ENCODE results near the gene MYF5.

MYF5 gene

DNA sequence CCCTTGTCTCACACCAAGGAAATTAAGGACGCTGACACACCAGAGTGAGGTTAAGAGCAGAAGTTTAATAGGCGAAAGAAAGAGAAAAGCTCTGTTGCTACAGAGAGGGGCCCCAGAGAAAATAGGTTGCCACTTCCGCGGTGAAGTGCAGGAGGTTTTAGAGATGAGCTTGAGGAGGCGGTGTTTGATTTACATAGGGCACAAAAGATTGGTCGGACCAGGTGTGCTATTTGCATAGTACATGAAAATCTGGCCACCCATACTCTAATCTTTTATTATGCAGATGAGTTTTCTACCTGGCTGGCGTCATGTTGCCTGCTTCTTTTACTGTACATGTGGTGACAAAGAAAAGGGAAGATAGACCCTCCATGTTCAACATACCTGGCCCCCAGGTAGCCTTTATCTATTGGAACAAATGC is 32.6 kb upstream of the MYF5 start:
- POLR2A ChIA-PET: no interaction called here
- TF ChIP-seq ZNF239 (tag by site-specific recombination; IDR thresholded peaks at IDR 0.05): no peak
- TF ChIP-seq, protein P1, sequence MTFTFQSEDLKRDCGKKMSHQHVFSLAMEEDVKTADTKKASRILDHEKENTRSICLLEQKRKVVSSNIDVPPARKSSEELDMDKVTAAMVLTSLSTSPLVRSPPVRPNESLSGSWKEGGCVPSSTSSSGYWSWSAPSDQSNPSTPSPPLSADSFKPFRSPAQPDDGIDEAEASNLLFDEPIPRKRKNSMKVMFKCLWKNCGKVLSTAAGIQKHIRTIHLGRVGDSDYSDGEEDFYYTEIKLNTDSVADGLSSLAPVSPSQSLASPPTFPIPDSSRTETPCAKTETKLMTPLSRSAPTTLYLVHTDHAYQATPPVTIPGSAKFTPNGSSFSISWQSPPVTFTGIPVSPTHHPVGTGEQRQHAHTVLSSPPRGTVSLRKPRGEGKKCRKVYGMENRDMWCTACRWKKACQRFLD (tag by site-specific recombination; IDR thresholded peaks at IDR 0.05): no peak
- H3K4me1 ChIP-seq (ENCODE audit: control insufficient read depth, insufficient read depth, low read length): no peaks in the 10 kb centered on the region
- H3K27ac ChIP-seq (ENCODE audit: extremely low read depth, low read depth, low read length): no peak overlapping the region
- no peaks in the 10 kb centered on the region for H3K36me3 ChIP-seq (ENCODE audit: control insufficient read depth in 2 of 2, insufficient read depth in 1 of 2, low read length in 2 of 2)
- H3K4me3 ChIP-seq (ENCODE audit: low read depth, low read length): no peak overlapping the region
- CTCF ChIA-PET: interaction anchor here (0.6 kb wide), 1 partner anchor 304 kb away, joined by 3 read pairs; no protein-coding TSS in a partner anchor
- H3K9me3 ChIP-seq (ENCODE audit: control insufficient read depth, insufficient read depth, low read depth, low read length): no peaks in the 10 kb centered on the region

DNA sequence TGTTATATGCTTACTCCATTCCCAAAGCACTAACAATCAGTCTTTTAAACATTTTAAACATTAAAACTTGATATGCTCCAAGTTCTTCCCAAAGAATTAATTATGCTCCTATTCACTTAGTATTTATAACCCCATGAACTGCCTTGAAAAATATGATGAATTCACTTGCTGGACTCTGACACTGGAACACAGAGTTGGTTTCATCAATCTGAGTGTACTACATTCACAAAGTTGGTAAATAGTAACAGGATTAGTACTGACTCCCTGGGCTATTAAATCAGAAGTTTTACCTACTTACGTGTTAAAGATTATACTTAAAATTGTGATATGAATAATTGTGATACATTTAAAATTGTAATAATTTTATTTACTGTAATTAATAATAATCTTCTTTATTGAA is 26.6 kb upstream of the MYF5 start:
- Histone ChIP-seq H3K36me3 (ENCODE audit: control insufficient read depth in 2 of 2, insufficient read depth in 1 of 2, low read length in 2 of 2) (no peaks in the 10 kb centered on the region), H3K4me3 (ENCODE audit: low read depth, low read length) (no peak overlapping the region), H3K4me1 (ENCODE audit: control insufficient read depth, insufficient read depth, low read length) (no peaks in the 10 kb centered on the region), H3K9me3 (ENCODE audit: control insufficient read depth, insufficient read depth, low read depth, low read length) (no peaks in the 10 kb centered on the region), H3K27ac (ENCODE audit: extremely low read depth, low read depth, low read length) (no peak overlapping the region)
- TF ChIP-seq ZNF501 (tag by site-specific recombination; IDR thresholded peaks at IDR 0.05) (no peak), ZNF211 (tag by site-specific recombination; IDR thresholded peaks at IDR 0.05; ENCODE audit: low read depth) (no peak), ZEB2 (tag by site-specific recombination; IDR thresholded peaks at IDR 0.05) (no peak), SETDB1 (IDR thresholded peaks at IDR 0.05; ENCODE audit: insufficient read length, low read length) (no peak), ZNF416 (tag by site-specific recombination; IDR thresholded peaks at IDR 0.05) (no peak), ZNF544 (tag by site-specific recombination; IDR thresholded peaks at IDR 0.05) (no peak), SCRT2 (tag by site-specific recombination; IDR thresholded peaks at IDR 0.05) (no peak)
- TF ChIP-seq, protein P2, sequence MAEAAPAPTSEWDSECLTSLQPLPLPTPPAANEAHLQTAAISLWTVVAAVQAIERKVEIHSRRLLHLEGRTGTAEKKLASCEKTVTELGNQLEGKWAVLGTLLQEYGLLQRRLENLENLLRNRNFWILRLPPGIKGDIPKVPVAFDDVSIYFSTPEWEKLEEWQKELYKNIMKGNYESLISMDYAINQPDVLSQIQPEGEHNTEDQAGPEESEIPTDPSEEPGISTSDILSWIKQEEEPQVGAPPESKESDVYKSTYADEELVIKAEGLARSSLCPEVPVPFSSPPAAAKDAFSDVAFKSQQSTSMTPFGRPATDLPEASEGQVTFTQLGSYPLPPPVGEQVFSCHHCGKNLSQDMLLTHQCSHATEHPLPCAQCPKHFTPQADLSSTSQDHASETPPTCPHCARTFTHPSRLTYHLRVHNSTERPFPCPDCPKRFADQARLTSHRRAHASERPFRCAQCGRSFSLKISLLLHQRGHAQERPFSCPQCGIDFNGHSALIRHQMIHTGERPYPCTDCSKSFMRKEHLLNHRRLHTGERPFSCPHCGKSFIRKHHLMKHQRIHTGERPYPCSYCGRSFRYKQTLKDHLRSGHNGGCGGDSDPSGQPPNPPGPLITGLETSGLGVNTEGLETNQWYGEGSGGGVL (tag by site-specific recombination; IDR thresholded peaks at IDR 0.05): no peak
- TF ChIP-seq, protein P3, sequence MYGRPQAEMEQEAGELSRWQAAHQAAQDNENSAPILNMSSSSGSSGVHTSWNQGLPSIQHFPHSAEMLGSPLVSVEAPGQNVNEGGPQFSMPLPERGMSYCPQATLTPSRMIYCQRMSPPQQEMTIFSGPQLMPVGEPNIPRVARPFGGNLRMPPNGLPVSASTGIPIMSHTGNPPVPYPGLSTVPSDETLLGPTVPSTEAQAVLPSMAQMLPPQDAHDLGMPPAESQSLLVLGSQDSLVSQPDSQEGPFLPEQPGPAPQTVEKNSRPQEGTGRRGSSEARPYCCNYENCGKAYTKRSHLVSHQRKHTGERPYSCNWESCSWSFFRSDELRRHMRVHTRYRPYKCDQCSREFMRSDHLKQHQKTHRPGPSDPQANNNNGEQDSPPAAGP (tag by site-specific recombination; IDR thresholded peaks at IDR 0.05): no peak
- TF ChIP-seq, protein P4, sequence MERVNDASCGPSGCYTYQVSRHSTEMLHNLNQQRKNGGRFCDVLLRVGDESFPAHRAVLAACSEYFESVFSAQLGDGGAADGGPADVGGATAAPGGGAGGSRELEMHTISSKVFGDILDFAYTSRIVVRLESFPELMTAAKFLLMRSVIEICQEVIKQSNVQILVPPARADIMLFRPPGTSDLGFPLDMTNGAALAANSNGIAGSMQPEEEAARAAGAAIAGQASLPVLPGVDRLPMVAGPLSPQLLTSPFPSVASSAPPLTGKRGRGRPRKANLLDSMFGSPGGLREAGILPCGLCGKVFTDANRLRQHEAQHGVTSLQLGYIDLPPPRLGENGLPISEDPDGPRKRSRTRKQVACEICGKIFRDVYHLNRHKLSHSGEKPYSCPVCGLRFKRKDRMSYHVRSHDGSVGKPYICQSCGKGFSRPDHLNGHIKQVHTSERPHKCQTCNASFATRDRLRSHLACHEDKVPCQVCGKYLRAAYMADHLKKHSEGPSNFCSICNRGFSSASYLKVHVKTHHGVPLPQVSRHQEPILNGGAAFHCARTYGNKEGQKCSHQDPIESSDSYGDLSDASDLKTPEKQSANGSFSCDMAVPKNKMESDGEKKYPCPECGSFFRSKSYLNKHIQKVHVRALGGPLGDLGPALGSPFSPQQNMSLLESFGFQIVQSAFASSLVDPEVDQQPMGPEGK (tag by site-specific recombination; IDR thresholded peaks at IDR 0.05): no peak
- TF ChIP-seq, protein P5, sequence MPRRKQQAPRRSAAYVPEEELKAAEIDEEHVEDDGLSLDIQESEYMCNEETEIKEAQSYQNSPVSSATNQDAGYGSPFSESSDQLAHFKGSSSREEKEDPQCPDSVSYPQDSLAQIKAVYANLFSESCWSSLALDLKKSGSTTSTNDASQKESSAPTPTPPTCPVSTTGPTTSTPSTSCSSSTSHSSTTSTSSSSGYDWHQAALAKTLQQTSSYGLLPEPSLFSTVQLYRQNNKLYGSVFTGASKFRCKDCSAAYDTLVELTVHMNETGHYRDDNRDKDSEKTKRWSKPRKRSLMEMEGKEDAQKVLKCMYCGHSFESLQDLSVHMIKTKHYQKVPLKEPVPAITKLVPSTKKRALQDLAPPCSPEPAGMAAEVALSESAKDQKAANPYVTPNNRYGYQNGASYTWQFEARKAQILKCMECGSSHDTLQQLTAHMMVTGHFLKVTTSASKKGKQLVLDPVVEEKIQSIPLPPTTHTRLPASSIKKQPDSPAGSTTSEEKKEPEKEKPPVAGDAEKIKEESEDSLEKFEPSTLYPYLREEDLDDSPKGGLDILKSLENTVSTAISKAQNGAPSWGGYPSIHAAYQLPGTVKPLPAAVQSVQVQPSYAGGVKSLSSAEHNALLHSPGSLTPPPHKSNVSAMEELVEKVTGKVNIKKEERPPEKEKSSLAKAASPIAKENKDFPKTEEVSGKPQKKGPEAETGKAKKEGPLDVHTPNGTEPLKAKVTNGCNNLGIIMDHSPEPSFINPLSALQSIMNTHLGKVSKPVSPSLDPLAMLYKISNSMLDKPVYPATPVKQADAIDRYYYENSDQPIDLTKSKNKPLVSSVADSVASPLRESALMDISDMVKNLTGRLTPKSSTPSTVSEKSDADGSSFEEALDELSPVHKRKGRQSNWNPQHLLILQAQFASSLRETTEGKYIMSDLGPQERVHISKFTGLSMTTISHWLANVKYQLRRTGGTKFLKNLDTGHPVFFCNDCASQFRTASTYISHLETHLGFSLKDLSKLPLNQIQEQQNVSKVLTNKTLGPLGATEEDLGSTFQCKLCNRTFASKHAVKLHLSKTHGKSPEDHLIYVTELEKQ (tag by site-specific recombination; IDR thresholded peaks at IDR 0.05; ENCODE audit: borderline replicate concordance): no peak
- TF ChIP-seq, protein P6, sequence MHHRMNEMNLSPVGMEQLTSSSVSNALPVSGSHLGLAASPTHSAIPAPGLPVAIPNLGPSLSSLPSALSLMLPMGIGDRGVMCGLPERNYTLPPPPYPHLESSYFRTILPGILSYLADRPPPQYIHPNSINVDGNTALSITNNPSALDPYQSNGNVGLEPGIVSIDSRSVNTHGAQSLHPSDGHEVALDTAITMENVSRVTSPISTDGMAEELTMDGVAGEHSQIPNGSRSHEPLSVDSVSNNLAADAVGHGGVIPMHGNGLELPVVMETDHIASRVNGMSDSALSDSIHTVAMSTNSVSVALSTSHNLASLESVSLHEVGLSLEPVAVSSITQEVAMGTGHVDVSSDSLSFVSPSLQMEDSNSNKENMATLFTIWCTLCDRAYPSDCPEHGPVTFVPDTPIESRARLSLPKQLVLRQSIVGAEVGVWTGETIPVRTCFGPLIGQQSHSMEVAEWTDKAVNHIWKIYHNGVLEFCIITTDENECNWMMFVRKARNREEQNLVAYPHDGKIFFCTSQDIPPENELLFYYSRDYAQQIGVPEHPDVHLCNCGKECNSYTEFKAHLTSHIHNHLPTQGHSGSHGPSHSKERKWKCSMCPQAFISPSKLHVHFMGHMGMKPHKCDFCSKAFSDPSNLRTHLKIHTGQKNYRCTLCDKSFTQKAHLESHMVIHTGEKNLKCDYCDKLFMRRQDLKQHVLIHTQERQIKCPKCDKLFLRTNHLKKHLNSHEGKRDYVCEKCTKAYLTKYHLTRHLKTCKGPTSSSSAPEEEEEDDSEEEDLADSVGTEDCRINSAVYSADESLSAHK (tag by site-specific recombination; IDR thresholded peaks at IDR 0.05): no peak
- TF ChIP-seq, protein P7, sequence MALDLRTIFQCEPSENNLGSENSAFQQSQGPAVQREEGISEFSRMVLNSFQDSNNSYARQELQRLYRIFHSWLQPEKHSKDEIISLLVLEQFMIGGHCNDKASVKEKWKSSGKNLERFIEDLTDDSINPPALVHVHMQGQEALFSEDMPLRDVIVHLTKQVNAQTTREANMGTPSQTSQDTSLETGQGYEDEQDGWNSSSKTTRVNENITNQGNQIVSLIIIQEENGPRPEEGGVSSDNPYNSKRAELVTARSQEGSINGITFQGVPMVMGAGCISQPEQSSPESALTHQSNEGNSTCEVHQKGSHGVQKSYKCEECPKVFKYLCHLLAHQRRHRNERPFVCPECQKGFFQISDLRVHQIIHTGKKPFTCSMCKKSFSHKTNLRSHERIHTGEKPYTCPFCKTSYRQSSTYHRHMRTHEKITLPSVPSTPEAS (tag by site-specific recombination; IDR thresholded peaks at IDR 0.05): no peak
- ChIA-PET CTCF (no interaction called here), POLR2A (no interaction called here)
